ENCODE measurements around the gene GPATCH2. TPM values are rescaled to one million over a fixed set of nuclear protein-coding genes. Genes with fewer than 3 reads are reported as not detected.

GPATCH2 gene
- total RNA-seq, 1 donor: 20.6 TPM

- no peak overlapping the region for H3K4me3 ChIP-seq (ENCODE audit: insufficient read depth, low read length)
- no peak overlapping the region for H2AFZ ChIP-seq (ENCODE audit: low read length)
- no peaks in the 10 kb centered on the region for H3K79me2 ChIP-seq (ENCODE audit: insufficient read depth, low read length)
- H3K36me3 ChIP-seq (ENCODE audit: insufficient read depth, low read length): no peaks in the 10 kb centered on the region
- H3K4me2 ChIP-seq (ENCODE audit: insufficient read depth, low read length): no peak overlapping the region
- no peaks in the 10 kb centered on the region for H3K9me3 ChIP-seq (ENCODE audit: low read depth, low read length)
- peaks cover 8% of the 10 kb centered on the region for H3K4me1 ChIP-seq (ENCODE audit: insufficient read depth, low read length)
- H3K27ac ChIP-seq (ENCODE audit: low read depth, low read length): no peak overlapping the region
- H4K20me1 ChIP-seq (ENCODE audit: insufficient read depth, low read length): peaks cover 3% of the 10 kb centered on the region
- TF ChIP-seq CTCF (IDR thresholded peaks at IDR 0.05; ENCODE audit: extremely low read depth, low read depth, low read length): no peak
- DNase-seq (ENCODE audit: insufficient read length, low spot score, missing footprints): no peak
- no peaks in the 10 kb centered on the region for H3K27me3 ChIP-seq (ENCODE audit: insufficient read depth, low read length)
Measured at GRCh38 chr1:217478450-217478849, 152.4 kb downstream of the GPATCH2 start.

- Histone ChIP-seq H4K20me1 (ENCODE audit: insufficient read depth, low read length) (no peaks in the 10 kb centered on the region), H3K4me3 (ENCODE audit: insufficient read depth, low read length) (no peak overlapping the region), H3K9me3 (ENCODE audit: low read depth, low read length) (no peaks in the 10 kb centered on the region), H2AFZ (ENCODE audit: low read length) (no peak overlapping the region), H3K27me3 (ENCODE audit: insufficient read depth, low read length) (no peaks in the 10 kb centered on the region), H3K79me2 (ENCODE audit: insufficient read depth, low read length) (no peaks in the 10 kb centered on the region), H3K27ac (ENCODE audit: low read depth, low read length) (no peak overlapping the region), H3K4me1 (ENCODE audit: insufficient read depth, low read length) (no peaks in the 10 kb centered on the region), H3K4me2 (ENCODE audit: insufficient read depth, low read length) (no peak overlapping the region), H3K36me3 (ENCODE audit: insufficient read depth, low read length) (no peaks in the 10 kb centered on the region)
- no peak for DNase-seq (ENCODE audit: insufficient read length, low spot score, missing footprints)
- no peak for TF ChIP-seq CTCF (IDR thresholded peaks at IDR 0.05; ENCODE audit: extremely low read depth, low read depth, low read length)
Measured at GRCh38 chr1:217472915-217473314, 158.0 kb downstream of the GPATCH2 start.

GRCh38 chr1:217471403-217471802 is 159.5 kb downstream of the GPATCH2 start:
- Histone ChIP-seq H3K79me2 (ENCODE audit: insufficient read depth, low read length) (no peaks in the 10 kb centered on the region), H3K4me2 (ENCODE audit: insufficient read depth, low read length) (no peak overlapping the region), H3K27ac (ENCODE audit: low read depth, low read length) (no peak overlapping the region), H3K4me3 (ENCODE audit: insufficient read depth, low read length) (no peak overlapping the region), H3K27me3 (ENCODE audit: insufficient read depth, low read length) (no peaks in the 10 kb centered on the region), H4K20me1 (ENCODE audit: insufficient read depth, low read length) (no peaks in the 10 kb centered on the region), H3K36me3 (ENCODE audit: insufficient read depth, low read length) (no peaks in the 10 kb centered on the region), H3K4me1 (ENCODE audit: insufficient read depth, low read length) (no peaks in the 10 kb centered on the region), H3K9me3 (ENCODE audit: low read depth, low read length) (no peaks in the 10 kb centered on the region), H2AFZ (ENCODE audit: low read length) (no peak overlapping the region)
- DNase-seq (ENCODE audit: insufficient read length, low spot score, missing footprints): no peak
- TF ChIP-seq CTCF (IDR thresholded peaks at IDR 0.05; ENCODE audit: extremely low read depth, low read depth, low read length): no peak

- H3K4me2 ChIP-seq (ENCODE audit: insufficient read depth, low read length): no peak overlapping the region
- TF ChIP-seq CTCF (IDR thresholded peaks at IDR 0.05; ENCODE audit: extremely low read depth, low read depth, low read length): no peak
- H3K27me3 ChIP-seq (ENCODE audit: insufficient read depth, low read length): no peaks in the 10 kb centered on the region
- no peaks in the 10 kb centered on the region for H3K9me3 ChIP-seq (ENCODE audit: low read depth, low read length)
- H4K20me1 ChIP-seq (ENCODE audit: insufficient read depth, low read length): no peaks in the 10 kb centered on the region
- H3K4me1 ChIP-seq (ENCODE audit: insufficient read depth, low read length): no peaks in the 10 kb centered on the region
- no peak overlapping the region for H2AFZ ChIP-seq (ENCODE audit: low read length)
- no peak for DNase-seq (ENCODE audit: insufficient read length, low spot score, missing footprints)
- H3K79me2 ChIP-seq (ENCODE audit: insufficient read depth, low read length): no peaks in the 10 kb centered on the region
- H3K27ac ChIP-seq (ENCODE audit: low read depth, low read length): no peak overlapping the region
- H3K36me3 ChIP-seq (ENCODE audit: insufficient read depth, low read length): peaks cover 5% of the 10 kb centered on the region
- no peak overlapping the region for H3K4me3 ChIP-seq (ENCODE audit: insufficient read depth, low read length)
Measured at GRCh38 chr1:217469983-217470382, 160.9 kb downstream of the GPATCH2 start.

Data from osteoblast (primary cell).